Keratinocyte (primary cell): ENCODE results near the gene KLF12. TPM values are rescaled to one million over a fixed set of nuclear protein-coding genes. Genes with fewer than 3 reads are reported as not detected.

Experiments
- DNase-seq: peaks from one replicate; pipeline ENCODE4 v3.0.0-alpha.2; 2011; ENCODE audit warnings: low read depth, missing footprints, low spot score
- FAIRE-seq: peaks from 2 replicates; lab custom pipeline; 2011; peaks lifted over from hg19 to GRCh38; lab: Jason Lieb, UNC
- H2AFZ ChIP-seq: 2 replicates; pipeline ENCODE4 v1.6.0; 2012; ENCODE audit warnings: low read length, control low read depth, inconsistent platforms; ENCODE audit not compliant: control insufficient read depth
- H3K27ac ChIP-seq: 2 replicates; pipeline ENCODE4 v1.5.1; 2011; ENCODE audit warnings: low read length; ENCODE audit not compliant: control insufficient read depth, insufficient read depth
- H3K27me3 ChIP-seq: 3 replicates; pipeline ENCODE4 v1.6.0; 2011; ENCODE audit warnings: low read length; ENCODE audit not compliant: control insufficient read depth, insufficient read depth; ENCODE audit errors: extremely low read depth
- H3K36me3 ChIP-seq, 2 experiments: 2 replicates in 1 of 2; 3 replicates in 1 of 2; pipeline ENCODE4 v1.5.1; 2011; ENCODE audit warnings: low read length in 2 of 2, mild to moderate bottlenecking in 1 of 2; ENCODE audit not compliant: control insufficient read depth in 2 of 2, insufficient read depth in 2 of 2; ENCODE audit errors: extremely low read depth in 1 of 2
- H3K4me1 ChIP-seq: 3 replicates; pipeline ENCODE4 v1.5.1; 2011; ENCODE audit warnings: low read length; ENCODE audit not compliant: control insufficient read depth, insufficient read depth; ENCODE audit errors: extremely low read depth
- H3K4me2 ChIP-seq: 3 replicates; pipeline ENCODE4 v1.6.0; 2011; ENCODE audit warnings: low read depth, low read length; ENCODE audit not compliant: control insufficient read depth, insufficient read depth; ENCODE audit errors: extremely low read depth
- H3K4me3 ChIP-seq, 3 experiments: fragments of 200-600 bp in 1 of 3; sonication (generic) in 1 of 3; 2 replicates in 2 of 3; 3 replicates in 1 of 3; pipeline ENCODE4 v1.5.1; 2011 to 2016; ENCODE audit warnings: low read length in 3 of 3, mild to moderate bottlenecking in 3 of 3, control low read depth in 2 of 3, inconsistent platforms in 1 of 3, low read depth in 1 of 3, mixed read lengths in 1 of 3, mixed run types in 1 of 3, moderate library complexity in 1 of 3; ENCODE audit not compliant: control insufficient read depth in 2 of 3, insufficient read depth in 2 of 3; ENCODE audit errors: extremely low read depth in 1 of 3
- H3K79me2 ChIP-seq: 2 replicates; pipeline ENCODE4 v1.6.0; 2012; ENCODE audit warnings: low read length; ENCODE audit not compliant: control insufficient read depth, insufficient read depth
- H3K9ac ChIP-seq: 3 replicates; pipeline ENCODE4 v1.6.0; 2011; ENCODE audit warnings: low read length; ENCODE audit not compliant: control insufficient read depth, insufficient read depth; ENCODE audit errors: extremely low read depth
- H3K9me1 ChIP-seq: 3 replicates; pipeline ENCODE4 v1.6.0; 2011; ENCODE audit warnings: low read length; ENCODE audit not compliant: control insufficient read depth, insufficient read depth; ENCODE audit errors: extremely low read depth
- H3K9me3 ChIP-seq: 2 replicates; pipeline ENCODE4 v1.5.1; 2012; ENCODE audit warnings: low read depth, low read length; ENCODE audit not compliant: control insufficient read depth
- H4K20me1 ChIP-seq: 3 replicates; pipeline ENCODE4 v1.6.0; 2011; ENCODE audit warnings: low read length; ENCODE audit not compliant: control insufficient read depth, insufficient read depth; ENCODE audit errors: extremely low read depth
- EZH2 ChIP-seq: IDR thresholded peaks from one replicate; pipeline ENCODE4 v1.6.1; 2012; ENCODE audit warnings: inconsistent platforms, mild to moderate bottlenecking, low read length, moderate library complexity
- dilution Hi-C: fragments of 300-500 bp; cut with MboI; formaldehyde crosslinking; loops from one replicate; pipeline ENCODE4 v1.7.0; 2020; ENCODE audit warnings: low sequenced_read_pairs; ENCODE audit not compliant: extremely low pct_ligation_motif_present
- polyA plus RNA-seq, 5 experiments: library from polyadenylated mRNA; depleted of rRNA in 3 of 5; stranded (reverse) in 3 of 5; stranded (forward) in 1 of 5; unstranded in 1 of 5; fragments of >200 nt; gene quantifications; 1 replicate in 1 of 5; 2 replicates in 3 of 5; 3 replicates in 1 of 5; pipeline versions ENCODE4 v1.2.1 to v1.2.3, GENCODE V29; 2011 to 2012; ENCODE audit warnings: missing spikeins in 2 of 5, low read depth in 1 of 5, low replicate concordance in 1 of 5
- TF ChIP-seq, protein P1 (sequence below), 3 experiments: IDR thresholded peaks in 1 of 3; conservative IDR thresholded peaks in 1 of 3; optimal IDR thresholded peaks in 1 of 3; 2 replicates in 2 of 3; 3 replicates in 1 of 3; pipeline versions ENCODE3 to v1.5.1; 2011; ENCODE audit warnings: low read length in 3 of 3, mild to moderate bottlenecking in 3 of 3, moderate library complexity in 2 of 3, control low read depth in 1 of 3, inconsistent platforms in 1 of 3; ENCODE audit not compliant: insufficient read depth in 2 of 3; ENCODE audit errors: extremely low read depth in 1 of 3

KLF12 gene
- polyA plus RNA-seq, 1 donor (not counting 4 experiments of a cell fraction or from before 2014, with no cell fraction given) = 6.1 TPM

DNA sequence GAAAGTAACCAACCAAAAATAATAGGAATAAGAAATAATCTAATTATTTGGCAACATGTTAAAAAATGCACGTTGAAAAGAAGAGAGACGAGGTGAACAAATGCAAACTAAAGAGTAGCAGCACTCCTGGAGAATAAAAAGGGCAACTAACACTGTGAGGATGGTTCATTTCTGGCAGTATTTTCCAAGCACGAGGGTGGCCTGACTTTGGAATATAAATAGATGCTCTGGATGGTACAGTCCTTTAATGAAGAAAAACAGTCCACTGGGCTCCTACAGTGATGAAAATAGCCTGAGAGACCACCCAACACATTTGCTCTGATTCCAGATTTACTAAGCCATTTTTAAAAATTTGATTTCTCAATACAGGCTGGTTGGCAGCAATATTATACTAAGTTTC, 17.7 kb upstream of the KLF12 start:
- H3K9ac ChIP-seq = no peak overlapping the region
- no peak overlapping the region for H3K27ac ChIP-seq
- H3K9me3 ChIP-seq = no peaks in the 10 kb centered on the region
- H3K9me1 ChIP-seq = no peaks in the 10 kb centered on the region
- no peak overlapping the region for H2AFZ ChIP-seq
- no peaks in the 10 kb centered on the region for H3K36me3 ChIP-seq
- H3K79me2 ChIP-seq = no peaks in the 10 kb centered on the region
- DNase-seq (no peak), FAIRE-seq (no peak)
- dilution Hi-C loops = no loop called here
- no peak overlapping the region for H3K4me3 ChIP-seq
- TF ChIP-seq, protein P1, sequence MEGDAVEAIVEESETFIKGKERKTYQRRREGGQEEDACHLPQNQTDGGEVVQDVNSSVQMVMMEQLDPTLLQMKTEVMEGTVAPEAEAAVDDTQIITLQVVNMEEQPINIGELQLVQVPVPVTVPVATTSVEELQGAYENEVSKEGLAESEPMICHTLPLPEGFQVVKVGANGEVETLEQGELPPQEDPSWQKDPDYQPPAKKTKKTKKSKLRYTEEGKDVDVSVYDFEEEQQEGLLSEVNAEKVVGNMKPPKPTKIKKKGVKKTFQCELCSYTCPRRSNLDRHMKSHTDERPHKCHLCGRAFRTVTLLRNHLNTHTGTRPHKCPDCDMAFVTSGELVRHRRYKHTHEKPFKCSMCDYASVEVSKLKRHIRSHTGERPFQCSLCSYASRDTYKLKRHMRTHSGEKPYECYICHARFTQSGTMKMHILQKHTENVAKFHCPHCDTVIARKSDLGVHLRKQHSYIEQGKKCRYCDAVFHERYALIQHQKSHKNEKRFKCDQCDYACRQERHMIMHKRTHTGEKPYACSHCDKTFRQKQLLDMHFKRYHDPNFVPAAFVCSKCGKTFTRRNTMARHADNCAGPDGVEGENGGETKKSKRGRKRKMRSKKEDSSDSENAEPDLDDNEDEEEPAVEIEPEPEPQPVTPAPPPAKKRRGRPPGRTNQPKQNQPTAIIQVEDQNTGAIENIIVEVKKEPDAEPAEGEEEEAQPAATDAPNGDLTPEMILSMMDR (optimal IDR thresholded peaks at IDR 0.05 in 1 of 3, IDR thresholded peaks at IDR 0.05 in 1 of 3, conservative IDR thresholded peaks at IDR 0.05 in 1 of 3; ENCODE audit: extremely low read depth in 1 of 3, insufficient read depth in 2 of 3, low read length in 3 of 3) = no peak
- TF ChIP-seq EZH2 = no peak
- no peaks in the 10 kb centered on the region for H3K27me3 ChIP-seq
- H3K4me1 ChIP-seq = no peaks in the 10 kb centered on the region
- no peak overlapping the region for H3K4me2 ChIP-seq
- no peaks in the 10 kb centered on the region for H4K20me1 ChIP-seq

DNA sequence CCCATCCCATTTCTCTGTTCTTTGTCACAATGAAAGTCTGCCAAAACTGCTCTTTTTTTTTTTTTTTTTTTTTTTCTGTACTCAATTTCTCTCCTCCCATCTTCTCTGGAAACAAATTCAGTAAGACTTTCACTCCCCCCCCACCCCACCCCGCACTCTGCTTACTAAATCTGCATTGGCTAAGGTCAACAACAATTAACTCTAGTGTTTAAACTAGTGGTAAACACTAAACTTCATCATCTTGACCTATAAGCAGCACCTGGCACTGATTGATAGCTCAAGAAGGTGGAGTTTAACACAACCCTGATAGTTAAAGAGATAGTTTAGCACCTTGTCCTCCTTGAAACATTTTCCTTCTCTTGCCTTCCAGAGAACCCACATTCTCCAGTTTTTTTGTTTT, 14.1 kb upstream of the KLF12 start:
- Histone ChIP-seq H3K4me3 (no peak overlapping the region), H3K27ac (no peak overlapping the region), H3K36me3 (no peaks in the 10 kb centered on the region), H3K79me2 (no peaks in the 10 kb centered on the region), H4K20me1 (no peaks in the 10 kb centered on the region), H3K9ac (no peak overlapping the region), H3K4me2 (no peak overlapping the region), H3K4me1 (no peaks in the 10 kb centered on the region), H3K9me3 (no peaks in the 10 kb centered on the region), H3K9me1 (no peaks in the 10 kb centered on the region), H2AFZ (no peak overlapping the region), H3K27me3 (no peaks in the 10 kb centered on the region)
- DNase-seq = no peak
- TF ChIP-seq EZH2 = no peak
- TF ChIP-seq, protein P1 (optimal IDR thresholded peaks at IDR 0.05 in 1 of 3, IDR thresholded peaks at IDR 0.05 in 1 of 3, conservative IDR thresholded peaks at IDR 0.05 in 1 of 3; ENCODE audit: extremely low read depth in 1 of 3, insufficient read depth in 2 of 3, low read length in 3 of 3) = no peak
- dilution Hi-C loops = no loop called here
- FAIRE-seq = no peak
